Uterus (tissue), 2 donors: ENCODE measurements around the gene PTPRM.

Source experiments
- POLR2A ChIP-seq, 2 donors: fragments of 450-650 bp; IDR thresholded peaks; one replicate each; pipeline ENCODE4 v1.6.1; 2016; ENCODE audit warnings: antibody characterized with exemption in 2 of 2, mild to moderate bottlenecking in 1 of 2, moderate library complexity in 1 of 2
- TF ChIP-seq, protein P1 (sequence below), 4 experiments: fragments of 200-600 bp in 2 of 4; fragments of 450-650 bp in 2 of 4; sonication (generic) in 2 of 4; IDR thresholded peaks; one replicate each; pipeline ENCODE4 v1.5.1; 2016 to 2019; ENCODE audit warnings: antibody characterized with exemption in 4 of 4, mild to moderate bottlenecking in 2 of 4, moderate library complexity in 1 of 4

DNA sequence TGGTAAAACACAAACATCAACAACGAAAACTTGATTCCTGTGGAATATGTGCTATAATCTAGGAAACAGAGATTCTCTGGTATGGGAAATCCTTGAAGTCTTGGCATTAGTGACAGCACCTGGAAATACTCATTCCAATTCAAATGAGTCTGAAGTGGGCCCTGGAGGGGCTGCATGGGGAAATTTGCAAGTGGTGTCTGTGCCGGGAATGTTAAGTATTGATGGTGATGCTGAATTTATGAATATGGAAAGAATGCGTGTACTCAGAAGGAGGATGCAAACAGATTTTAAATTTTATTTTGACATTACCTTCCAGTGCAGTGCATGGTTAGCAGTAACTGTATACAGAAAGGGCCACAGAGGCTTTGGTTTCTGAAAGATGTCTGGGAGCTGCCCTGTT lies 37.2 kb downstream of the PTPRM start:
- TF ChIP-seq, protein P1, sequence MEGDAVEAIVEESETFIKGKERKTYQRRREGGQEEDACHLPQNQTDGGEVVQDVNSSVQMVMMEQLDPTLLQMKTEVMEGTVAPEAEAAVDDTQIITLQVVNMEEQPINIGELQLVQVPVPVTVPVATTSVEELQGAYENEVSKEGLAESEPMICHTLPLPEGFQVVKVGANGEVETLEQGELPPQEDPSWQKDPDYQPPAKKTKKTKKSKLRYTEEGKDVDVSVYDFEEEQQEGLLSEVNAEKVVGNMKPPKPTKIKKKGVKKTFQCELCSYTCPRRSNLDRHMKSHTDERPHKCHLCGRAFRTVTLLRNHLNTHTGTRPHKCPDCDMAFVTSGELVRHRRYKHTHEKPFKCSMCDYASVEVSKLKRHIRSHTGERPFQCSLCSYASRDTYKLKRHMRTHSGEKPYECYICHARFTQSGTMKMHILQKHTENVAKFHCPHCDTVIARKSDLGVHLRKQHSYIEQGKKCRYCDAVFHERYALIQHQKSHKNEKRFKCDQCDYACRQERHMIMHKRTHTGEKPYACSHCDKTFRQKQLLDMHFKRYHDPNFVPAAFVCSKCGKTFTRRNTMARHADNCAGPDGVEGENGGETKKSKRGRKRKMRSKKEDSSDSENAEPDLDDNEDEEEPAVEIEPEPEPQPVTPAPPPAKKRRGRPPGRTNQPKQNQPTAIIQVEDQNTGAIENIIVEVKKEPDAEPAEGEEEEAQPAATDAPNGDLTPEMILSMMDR (IDR thresholded peaks at IDR 0.05): no peak
- no peak for TF ChIP-seq POLR2A (IDR thresholded peaks at IDR 0.05)
